KMS-11 (cell line): ENCODE data around the gene VAMP5.
A peak's percentile ranks its signal among the peaks of the same experiment; 100 is the strongest.

Source experiments
- H2AFZ ChIP-seq: fragments of 200-600 bp; sonication (generic); 2 replicates; pipeline ENCODE4 v1.6.1; 2016; ENCODE audit warnings: antibody characterized with exemption, mixed run types, low read depth
- H3K27ac ChIP-seq: fragments of 200-600 bp; sonication (generic); 2 replicates; pipeline ENCODE4 v1.6.1; 2016; ENCODE audit warnings: mild to moderate bottlenecking, mixed run types
- H3K27me3 ChIP-seq: fragments of 200-600 bp; sonication (generic); 2 replicates; pipeline ENCODE4 v1.6.1; 2017; ENCODE audit warnings: mild to moderate bottlenecking, low read depth, mixed run types, moderate library complexity; ENCODE audit not compliant: insufficient read depth
- H3K36me3 ChIP-seq: fragments of 200-600 bp; sonication (generic); 2 replicates; pipeline ENCODE4 v1.6.1; 2017; ENCODE audit warnings: mild to moderate bottlenecking, mixed run types; ENCODE audit not compliant: insufficient read depth
- H3K4me1 ChIP-seq: fragments of 200-600 bp; sonication (generic); 2 replicates; pipeline ENCODE4 v1.6.1; 2016; ENCODE audit warnings: mild to moderate bottlenecking, low read depth, mixed run types; ENCODE audit not compliant: poor library complexity, severe bottlenecking
- H3K4me2 ChIP-seq: fragments of 200-600 bp; sonication (generic); 2 replicates; pipeline ENCODE4 v1.7.0; 2016; ENCODE audit warnings: mild to moderate bottlenecking, mixed run types
- H3K4me3 ChIP-seq: fragments of 200-600 bp; sonication (generic); IDR thresholded peaks from 2 replicates; pipeline ENCODE4 v1.6.1; 2017; ENCODE audit warnings: low read depth, low read length, mixed read lengths; ENCODE audit not compliant: insufficient read depth
- H3K79me2 ChIP-seq: fragments of 200-600 bp; sonication (generic); 2 replicates; pipeline ENCODE4 v1.6.1; 2016; ENCODE audit warnings: low read depth, mixed run types; ENCODE audit not compliant: insufficient read depth
- H3K9ac ChIP-seq: fragments of 200-600 bp; sonication (generic); 2 replicates; pipeline ENCODE4 v1.6.1; 2016; ENCODE audit warnings: mild to moderate bottlenecking, mixed run types
- H4K20me1 ChIP-seq: fragments of 200-600 bp; sonication (generic); 2 replicates; pipeline ENCODE4 v1.6.1; 2016; ENCODE audit warnings: mild to moderate bottlenecking, mixed run types; ENCODE audit not compliant: insufficient read depth
- TF ChIP-seq, protein P1 (sequence below): fragments of 200-600 bp; sonication (generic); conservative IDR thresholded peaks from 2 replicates; pipeline ENCODE4 v1.6.1; 2017; ENCODE audit warnings: low read depth, mild to moderate bottlenecking, antibody characterized with exemption, low read length, moderate library complexity, mixed read lengths

Gene VAMP5

DNA sequence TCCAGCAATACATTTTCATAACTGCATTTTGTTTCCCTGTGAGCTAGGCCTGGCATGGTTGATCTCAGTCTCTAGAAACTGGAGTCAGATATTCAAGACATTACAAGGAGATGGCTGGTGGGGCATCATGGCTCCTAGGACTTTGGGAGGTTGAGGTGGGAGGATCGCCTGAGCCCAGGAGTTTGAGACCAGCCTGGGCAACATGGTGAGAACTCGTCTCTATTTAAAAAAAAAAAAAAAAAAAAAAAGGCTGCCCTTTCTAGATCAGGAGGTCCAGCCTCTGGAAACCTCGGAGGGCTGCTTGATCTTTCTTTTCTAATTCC, 7.2 kb upstream of the VAMP5 start:
- H3K4me3 ChIP-seq: no peak overlapping the region
- H3K27ac ChIP-seq: no peak overlapping the region
- no peak overlapping the region for H3K9ac ChIP-seq
- H3K4me1 ChIP-seq: no peaks in the 10 kb centered on the region
- no peaks in the 10 kb centered on the region for H3K36me3 ChIP-seq
- H3K79me2 ChIP-seq: no peaks in the 10 kb centered on the region
- no peak overlapping the region for H2AFZ ChIP-seq
- no peak overlapping the region for H3K4me2 ChIP-seq
- H4K20me1 ChIP-seq: no peaks in the 10 kb centered on the region
- peaks cover 13% of the 10 kb centered on the region; the same call in 1 of the 2 replicates for H3K27me3 ChIP-seq
- TF ChIP-seq, protein P1, sequence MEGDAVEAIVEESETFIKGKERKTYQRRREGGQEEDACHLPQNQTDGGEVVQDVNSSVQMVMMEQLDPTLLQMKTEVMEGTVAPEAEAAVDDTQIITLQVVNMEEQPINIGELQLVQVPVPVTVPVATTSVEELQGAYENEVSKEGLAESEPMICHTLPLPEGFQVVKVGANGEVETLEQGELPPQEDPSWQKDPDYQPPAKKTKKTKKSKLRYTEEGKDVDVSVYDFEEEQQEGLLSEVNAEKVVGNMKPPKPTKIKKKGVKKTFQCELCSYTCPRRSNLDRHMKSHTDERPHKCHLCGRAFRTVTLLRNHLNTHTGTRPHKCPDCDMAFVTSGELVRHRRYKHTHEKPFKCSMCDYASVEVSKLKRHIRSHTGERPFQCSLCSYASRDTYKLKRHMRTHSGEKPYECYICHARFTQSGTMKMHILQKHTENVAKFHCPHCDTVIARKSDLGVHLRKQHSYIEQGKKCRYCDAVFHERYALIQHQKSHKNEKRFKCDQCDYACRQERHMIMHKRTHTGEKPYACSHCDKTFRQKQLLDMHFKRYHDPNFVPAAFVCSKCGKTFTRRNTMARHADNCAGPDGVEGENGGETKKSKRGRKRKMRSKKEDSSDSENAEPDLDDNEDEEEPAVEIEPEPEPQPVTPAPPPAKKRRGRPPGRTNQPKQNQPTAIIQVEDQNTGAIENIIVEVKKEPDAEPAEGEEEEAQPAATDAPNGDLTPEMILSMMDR: no peak

DNA sequence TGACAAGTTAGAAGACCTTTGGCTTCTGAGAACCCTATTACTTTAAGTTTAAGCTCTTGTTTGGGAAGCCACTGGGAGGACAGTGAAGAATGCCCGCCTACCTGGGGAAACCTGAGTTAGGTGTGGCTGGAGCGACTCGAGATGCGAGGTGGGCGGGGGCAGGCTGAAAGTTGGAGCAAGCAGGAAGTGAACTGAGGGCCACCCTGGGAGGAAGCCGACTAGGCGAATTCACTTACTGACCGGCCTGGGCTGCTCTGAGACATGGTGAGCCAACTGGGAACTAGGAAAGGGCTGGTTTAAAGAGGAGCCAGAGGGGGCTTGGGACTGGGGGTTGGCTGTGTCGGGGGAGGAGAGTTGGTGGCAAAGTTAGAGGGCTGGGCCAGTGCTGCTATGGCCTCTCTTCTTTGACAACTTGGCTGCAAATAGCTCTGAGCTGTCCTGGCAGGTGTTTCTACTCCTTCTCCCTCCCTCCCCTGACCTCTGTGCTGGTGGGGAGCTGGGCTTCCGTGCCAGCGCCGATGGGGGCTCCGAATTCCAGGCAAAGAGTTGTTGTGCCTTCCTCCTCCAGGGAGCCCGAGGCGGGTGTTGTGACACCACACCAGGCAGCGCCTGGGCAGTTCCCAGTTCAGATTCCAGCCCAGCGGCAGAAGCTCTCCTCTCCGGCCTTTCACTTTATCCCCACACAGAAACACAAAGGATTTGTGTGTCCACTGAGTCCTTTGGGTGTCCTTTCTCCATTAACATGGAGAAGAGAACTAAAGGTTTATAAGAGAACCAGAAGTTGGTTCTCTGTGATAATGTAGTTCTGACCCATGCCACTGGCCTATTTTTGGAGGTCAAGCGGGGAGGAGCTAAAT, 6.6 kb upstream of the VAMP5 start, which contains the start of gene VAMP8:
VAMP8 (plus strand) TSS at position 201 of the 857 bp plus-strand sequence; CDS start at position 262, 61 bp downstream.
- Histone ChIP-seq H3K4me3 (no peak within 1 kb of the TSS), H3K4me1 (no peaks in the 10 kb centered on the region), H2AFZ (peak within 1 kb of the TSS; percentile 3; the same call in 1 of the 2 replicates), H4K20me1 (no peaks in the 10 kb centered on the region), H3K4me2 (no peak within 1 kb of the TSS), H3K79me2 (no peaks in the 10 kb centered on the region), H3K36me3 (no peaks in the 10 kb centered on the region), H3K27ac (no peak within 1 kb of the TSS), H3K9ac (no peak within 1 kb of the TSS), H3K27me3 (peaks cover 13% of the 10 kb centered on the region; the same call in 1 of the 2 replicates)
- TF ChIP-seq, protein P1: no peak

- H3K4me3 ChIP-seq: no peak overlapping the region
- H3K79me2 ChIP-seq: no peaks in the 10 kb centered on the region
- TF ChIP-seq, protein P1: no peak
- H3K4me2 ChIP-seq: no peak overlapping the region
- H3K27me3 ChIP-seq: peaks cover 11% of the 10 kb centered on the region; the same call in 1 of the 2 replicates
- H2AFZ ChIP-seq: no peak overlapping the region
- no peaks in the 10 kb centered on the region for H3K36me3 ChIP-seq
- no peaks in the 10 kb centered on the region for H4K20me1 ChIP-seq
- H3K9ac ChIP-seq: no peak overlapping the region
- H3K27ac ChIP-seq: no peak overlapping the region
- no peaks in the 10 kb centered on the region for H3K4me1 ChIP-seq
These were observed 5.7 kb upstream of the VAMP5 start for GRCh38 chr2:85578243-85579180.

DNA sequence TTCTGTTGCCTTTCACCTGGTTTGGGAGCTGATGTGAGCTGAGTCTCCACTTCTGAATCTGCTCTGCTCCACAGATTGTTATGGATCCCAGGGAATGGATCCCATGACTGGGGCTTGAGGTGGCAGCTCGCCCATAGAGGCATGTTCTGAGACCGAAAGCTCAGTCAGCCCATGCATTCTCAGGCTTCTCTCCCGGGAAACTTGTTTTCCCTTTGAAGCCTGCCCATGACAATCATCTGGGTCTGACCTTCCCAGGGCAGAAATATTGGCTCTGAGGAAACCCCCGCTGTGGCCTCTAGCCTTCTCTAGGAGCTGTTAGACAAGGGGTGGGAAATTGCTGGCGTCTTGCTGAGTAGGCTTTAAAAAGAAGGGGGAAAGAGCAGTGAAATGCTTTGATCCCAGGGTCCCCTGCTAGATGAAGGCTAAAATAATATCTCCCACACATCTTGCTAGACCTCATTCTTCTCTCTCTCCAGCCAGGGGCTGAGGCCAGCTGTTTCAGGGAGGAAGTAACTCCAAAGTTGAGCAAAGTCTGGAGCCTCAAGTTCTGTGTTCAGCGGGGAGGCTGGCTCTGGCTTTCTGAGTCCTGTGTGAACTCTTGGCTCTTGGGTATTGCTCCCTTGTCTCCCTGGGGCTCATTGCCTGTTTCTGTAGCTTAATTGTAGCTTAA, 4.8 kb upstream of the VAMP5 start:
- H3K9ac ChIP-seq: no peak overlapping the region
- peaks cover 11% of the 10 kb centered on the region; the same call in 1 of the 2 replicates for H3K27me3 ChIP-seq
- H3K4me2 ChIP-seq: no peak overlapping the region
- no peak overlapping the region for H3K4me3 ChIP-seq
- no peaks in the 10 kb centered on the region for H3K79me2 ChIP-seq
- no peak overlapping the region for H2AFZ ChIP-seq
- no peaks in the 10 kb centered on the region for H4K20me1 ChIP-seq
- no peaks in the 10 kb centered on the region for H3K36me3 ChIP-seq
- TF ChIP-seq, protein P1: no peak
- no peaks in the 10 kb centered on the region for H3K4me1 ChIP-seq
- no peak overlapping the region for H3K27ac ChIP-seq
